Skeletal muscle satellite cell (primary cell): ENCODE results near the gene CSNK2B. TPM values are rescaled to one million over a fixed set of nuclear protein-coding genes. Genes with fewer than 3 reads are reported as not detected.

Experiments used
- H3K27me3 ChIP-seq: 2 replicates; pipeline ENCODE4 v1.7.0; 2013; ENCODE audit warnings: low read length; ENCODE audit not compliant: control insufficient read depth, insufficient read depth
- H3K36me3 ChIP-seq: 2 replicates; pipeline ENCODE4 v1.7.0; 2013; ENCODE audit warnings: mild to moderate bottlenecking, control low read depth, low read length; ENCODE audit not compliant: insufficient read depth
- H3K4me1 ChIP-seq: 2 replicates; pipeline ENCODE4 v1.7.0; 2013; ENCODE audit warnings: low read length; ENCODE audit not compliant: control insufficient read depth, insufficient read depth
- H3K4me2 ChIP-seq: 2 replicates; pipeline ENCODE4 v1.7.0; 2013; ENCODE audit warnings: mild to moderate bottlenecking, low read length
- H3K4me3 ChIP-seq: 2 replicates; pipeline ENCODE4 v1.7.0; 2013; ENCODE audit warnings: low read length
- H3K9ac ChIP-seq: 2 replicates; pipeline ENCODE4 v1.7.0; 2013; ENCODE audit warnings: mild to moderate bottlenecking, low read depth, low read length, moderate library complexity
- H3K9me3 ChIP-seq: replicated peaks from 2 replicates; pipeline ENCODE4 v1.7.0; 2013; ENCODE audit warnings: mild to moderate bottlenecking, control low read depth, low read length
- small RNA-seq: library from RNA; depleted of rRNA; stranded (forward); fragments of <200 nt; gene quantifications from one replicate; pipeline ENCODE3, GENCODE V24; 2012

CSNK2B gene

DNA sequence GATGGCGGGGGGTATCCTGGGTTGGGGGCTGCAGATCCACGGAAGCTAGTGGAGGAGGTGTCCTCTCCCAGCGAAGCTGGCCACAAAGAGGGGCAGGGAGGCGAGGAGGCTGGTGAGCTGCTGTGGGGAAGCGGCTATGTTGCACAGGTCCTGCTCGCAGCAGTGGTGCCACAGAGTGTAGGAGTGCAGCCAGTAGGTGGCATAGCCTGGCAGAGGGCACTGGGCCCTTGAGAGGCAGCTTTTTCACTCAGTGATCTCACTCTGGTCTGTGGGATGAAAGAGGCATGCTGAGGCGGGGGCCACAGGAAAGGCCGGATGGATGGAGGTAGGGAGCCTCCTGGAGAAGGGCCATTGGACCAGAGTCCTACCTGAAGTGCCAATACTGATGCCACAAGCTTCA, 46.4 kb downstream of the CSNK2B start:
- Histone ChIP-seq H3K4me2 (no peak overlapping the region), H3K4me1 (no peaks in the 10 kb centered on the region), H3K36me3 (no peaks in the 10 kb centered on the region), H3K9ac (no peak overlapping the region), H3K9me3 (no peaks in the 10 kb centered on the region), H3K4me3 (no peak overlapping the region), H3K27me3 (peaks cover 4% of the 10 kb centered on the region)

DNA sequence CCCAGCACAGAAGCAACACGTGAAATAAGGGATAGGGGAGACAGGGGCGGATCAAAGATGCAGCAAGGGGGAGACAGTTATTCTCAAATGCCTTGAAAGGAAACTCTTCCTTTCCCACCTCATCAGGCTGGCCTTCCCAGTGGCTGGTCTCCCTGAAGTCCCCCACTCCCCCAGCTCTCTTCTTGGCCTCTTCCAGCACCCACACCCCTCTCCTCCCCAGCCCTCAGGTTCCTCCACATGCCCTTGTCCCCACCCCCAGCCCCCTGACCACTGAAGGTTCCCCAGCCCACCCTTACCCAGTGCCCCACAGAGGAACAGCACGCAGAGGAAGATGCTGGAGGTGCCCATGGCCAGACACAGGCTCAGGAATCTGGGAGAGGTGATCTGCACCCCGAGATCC, 47.6 kb downstream of the CSNK2B start:
- no peaks in the 10 kb centered on the region for H3K36me3 ChIP-seq
- H3K9me3 ChIP-seq: no peaks in the 10 kb centered on the region
- no peak overlapping the region for H3K9ac ChIP-seq
- H3K27me3 ChIP-seq: peaks cover 4% of the 10 kb centered on the region
- no peak overlapping the region for H3K4me2 ChIP-seq
- no peak overlapping the region for H3K4me3 ChIP-seq
- no peaks in the 10 kb centered on the region for H3K4me1 ChIP-seq

DNA sequence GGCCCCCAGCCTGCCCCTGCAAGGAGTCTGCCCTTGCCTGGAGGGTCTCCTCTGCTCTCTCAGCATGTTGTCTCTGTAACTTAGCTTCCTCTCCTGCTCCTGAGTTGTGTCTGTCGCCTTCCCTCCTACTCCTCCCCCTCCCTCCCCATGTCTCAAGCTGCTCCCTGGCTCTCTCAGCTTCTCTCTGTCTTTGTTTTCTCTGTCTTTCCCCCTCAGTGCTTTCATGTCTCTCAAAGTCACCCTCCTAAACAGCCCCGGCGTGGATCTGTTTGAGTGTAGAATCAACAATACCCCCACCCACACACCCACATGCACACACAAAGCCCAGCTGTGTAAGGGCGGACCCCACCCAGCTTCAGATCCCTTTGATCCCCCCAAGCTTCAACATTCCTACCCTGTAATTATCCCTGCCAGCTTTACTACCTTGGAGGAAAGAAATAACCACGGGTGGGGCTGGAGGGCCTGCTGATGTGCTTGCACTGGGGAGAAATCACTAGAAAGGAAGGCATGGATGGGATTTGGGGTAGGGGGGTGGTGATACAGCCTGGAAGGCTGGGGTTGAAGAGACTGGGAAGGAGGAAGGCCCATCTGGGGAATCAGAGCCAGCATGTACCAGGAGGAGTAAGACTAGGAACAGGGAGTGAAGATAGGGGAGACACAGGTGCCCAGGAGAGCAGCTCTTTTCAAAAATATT, 48.3 kb downstream of the CSNK2B start:
- Histone ChIP-seq H3K4me3 (no peak overlapping the region), H3K9me3 (no peaks in the 10 kb centered on the region), H3K4me2 (no peak overlapping the region), H3K9ac (no peak overlapping the region), H3K36me3 (no peaks in the 10 kb centered on the region), H3K27me3 (peaks cover 4% of the 10 kb centered on the region), H3K4me1 (no peaks in the 10 kb centered on the region)

GRCh38 chr6:31715022-31715958, 49.4 kb downstream of the CSNK2B start, which contains the start of gene LY6G6D:
Gene LY6G6D (plus strand): TSS chr6:31715348. CDS start chr6:31715356, 8 bp downstream.
- no peak within 1 kb of the TSS for H3K9ac ChIP-seq
- peaks cover 4% of the 10 kb centered on the region for H3K27me3 ChIP-seq
- H3K4me2 ChIP-seq: no peak within 1 kb of the TSS
- H3K4me3 ChIP-seq: no peak within 1 kb of the TSS
- H3K4me1 ChIP-seq: no peaks in the 10 kb centered on the region
- H3K9me3 ChIP-seq: no peaks in the 10 kb centered on the region
- no peaks in the 10 kb centered on the region for H3K36me3 ChIP-seq

GRCh38 chr6:31717499-31718222, 51.8 kb downstream of the CSNK2B start:
- H3K9ac ChIP-seq: no peak overlapping the region

GRCh38 chr6:31718265-31718664, 52.4 kb downstream of the CSNK2B start:
- H3K27me3 ChIP-seq: peaks cover 1% of the 10 kb centered on the region
- H3K4me3 ChIP-seq: no peak overlapping the region
- H3K9ac ChIP-seq: no peak overlapping the region
- H3K4me2 ChIP-seq: no peak overlapping the region
- H3K4me1 ChIP-seq: no peaks in the 10 kb centered on the region
- H3K36me3 ChIP-seq: no peaks in the 10 kb centered on the region
- no peaks in the 10 kb centered on the region for H3K9me3 ChIP-seq

More at GRCh38 chr6:31717499-31718222, 51.8 kb downstream of the CSNK2B start:
- Histone ChIP-seq H3K4me1 (no peaks in the 10 kb centered on the region), H3K4me3 (no peak overlapping the region), H3K36me3 (no peaks in the 10 kb centered on the region), H3K9me3 (no peaks in the 10 kb centered on the region), H3K4me2 (no peak overlapping the region), H3K27me3 (peaks cover 4% of the 10 kb centered on the region)

- Histone ChIP-seq H3K4me3 (no peak overlapping the region), H3K4me1 (no peaks in the 10 kb centered on the region), H3K9ac (no peak overlapping the region), H3K36me3 (no peaks in the 10 kb centered on the region), H3K27me3 (no peaks in the 10 kb centered on the region), H3K9me3 (no peaks in the 10 kb centered on the region), H3K4me2 (no peak overlapping the region)
These were observed 53.1 kb downstream of the CSNK2B start for GRCh38 chr6:31719001-31719400.

Small RNAs within 50 kb of the gene (small RNA-seq; reads per million reads assigned to genes)
- gene LY6G6D: not detected
- not detected for gene MIR4646
- gene MIR6832: not detected
- gene RF00019: not detected
- gene SNORA38: 486 reads per million, percentile 98 among the genes with 10 or more reads in this experiment
